Measurements from ENCODE around the gene IL34.

GRCh38 chr16:70709457-70709856 lies 63.1 kb downstream of the IL34 start:
- no peak for TF ChIP-seq ESRRG (CRISPR knock-in tag; IDR thresholded peaks at IDR 0.05)
- TF ChIP-seq, protein P1, sequence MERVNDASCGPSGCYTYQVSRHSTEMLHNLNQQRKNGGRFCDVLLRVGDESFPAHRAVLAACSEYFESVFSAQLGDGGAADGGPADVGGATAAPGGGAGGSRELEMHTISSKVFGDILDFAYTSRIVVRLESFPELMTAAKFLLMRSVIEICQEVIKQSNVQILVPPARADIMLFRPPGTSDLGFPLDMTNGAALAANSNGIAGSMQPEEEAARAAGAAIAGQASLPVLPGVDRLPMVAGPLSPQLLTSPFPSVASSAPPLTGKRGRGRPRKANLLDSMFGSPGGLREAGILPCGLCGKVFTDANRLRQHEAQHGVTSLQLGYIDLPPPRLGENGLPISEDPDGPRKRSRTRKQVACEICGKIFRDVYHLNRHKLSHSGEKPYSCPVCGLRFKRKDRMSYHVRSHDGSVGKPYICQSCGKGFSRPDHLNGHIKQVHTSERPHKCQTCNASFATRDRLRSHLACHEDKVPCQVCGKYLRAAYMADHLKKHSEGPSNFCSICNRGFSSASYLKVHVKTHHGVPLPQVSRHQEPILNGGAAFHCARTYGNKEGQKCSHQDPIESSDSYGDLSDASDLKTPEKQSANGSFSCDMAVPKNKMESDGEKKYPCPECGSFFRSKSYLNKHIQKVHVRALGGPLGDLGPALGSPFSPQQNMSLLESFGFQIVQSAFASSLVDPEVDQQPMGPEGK (CRISPR knock-in tag; IDR thresholded peaks at IDR 0.05; ENCODE audit: borderline replicate concordance): no peak
- no peak for TF ChIP-seq ZFP3 (CRISPR knock-in tag; IDR thresholded peaks at IDR 0.05)
- no peak for TF ChIP-seq OSR1 (CRISPR knock-in tag; IDR thresholded peaks at IDR 0.05)
- TF ChIP-seq ZFP30 (CRISPR knock-in tag; IDR thresholded peaks at IDR 0.05): no peak
- TF ChIP-seq ZC3H10 (CRISPR knock-in tag; IDR thresholded peaks at IDR 0.05): no peak
- no peak for TF ChIP-seq ARNTL (CRISPR knock-in tag; IDR thresholded peaks at IDR 0.05; ENCODE audit: borderline replicate concordance, low read depth)
- TF ChIP-seq ZNF70 (CRISPR knock-in tag; IDR thresholded peaks at IDR 0.05): no peak
- no peak for TF ChIP-seq CSRNP3 (CRISPR knock-in tag; IDR thresholded peaks at IDR 0.05)

All from SK-N-SH treated with all-trans-retinoic acid at 6 μM for 48 hours (cell line).